Left kidney (tissue), 2 donors: Measurements from ENCODE around the gene PRDM16. TPM values are rescaled to one million over a fixed set of nuclear protein-coding genes. Genes with fewer than 3 reads are reported as not detected.

Source experiments
- DNase-seq: peaks from one replicate; pipeline ENCODE4 v3.0.0-alpha.2; 2013
- polyA plus RNA-seq: library from polyadenylated mRNA; unstranded; fragments of 120-200 nt; gene quantifications from one replicate; pipeline ENCODE4 v1.2.1, GENCODE V29; 2013; ENCODE audit not compliant: insufficient read length

PRDM16 gene
- polyA plus RNA-seq, 1 donor: 7.3 TPM

- no peak for DNase-seq
These were observed 405.4 kb downstream of the PRDM16 start for GRCh38 chr1:3474421-3474820.

GRCh38 chr1:3475839-3476573 lies 407.0 kb downstream of the PRDM16 start:
- no peak for DNase-seq

GRCh38 chr1:3476666-3477065 lies 407.7 kb downstream of the PRDM16 start:
- no peak for DNase-seq

GRCh38 chr1:3477241-3477995 lies 408.4 kb downstream of the PRDM16 start:
- DNase-seq: no peak

- DNase-seq: no peak
These were observed 409.2 kb downstream of the PRDM16 start for GRCh38 chr1:3478187-3478586.

- no peak for DNase-seq
These were observed 410.7 kb downstream of the PRDM16 start for GRCh38 chr1:3479511-3480368.

- DNase-seq: no peak
These were observed 411.3 kb downstream of the PRDM16 start for GRCh38 chr1:3480369-3480719.

GRCh38 chr1:3481046-3481445 lies 412.0 kb downstream of the PRDM16 start:
- DNase-seq: no peak

GRCh38 chr1:3481836-3482375 lies 412.9 kb downstream of the PRDM16 start:
- no peak for DNase-seq

GRCh38 chr1:3482378-3482849 lies 413.4 kb downstream of the PRDM16 start:
- no peak for DNase-seq

GRCh38 chr1:3483380-3483779 lies 414.4 kb downstream of the PRDM16 start:
- no peak for DNase-seq

GRCh38 chr1:3483801-3484444 lies 414.9 kb downstream of the PRDM16 start:
- peak; percentile 15 for DNase-seq

- no peak for DNase-seq
These were observed 416.0 kb downstream of the PRDM16 start for GRCh38 chr1:3485016-3485415.

Other genes with a start within 250 kb of the PRDM16 start
- gene ACTRT2, start 47.7 kb upstream of the PRDM16 start, polyA plus RNA-seq: not detected